Chondrocyte (in vitro differentiated cells): ENCODE results near the gene ZNG1C. TPM values are rescaled to one million over a fixed set of nuclear protein-coding genes. Genes with fewer than 3 reads are reported as not detected.
"Not testable (repeated sequence)": the region's sequence is repeated elsewhere in the genome, so short reads cannot be mapped to it uniquely, and the experiment has no call there.

ENCODE experiments used
- DNase-seq: peaks from one replicate; pipeline ENCODE4 v3.0.0; 2021; ENCODE audit warnings: mixed read lengths, low spot score
- H3K27ac Mint-ChIP-seq: one replicate; pipeline ENCODE4 v1.8.0; 2021; ENCODE audit warnings: mild to moderate bottlenecking, moderate library complexity, mixed read lengths; ENCODE audit not compliant: unreplicated experiment
- H3K27me3 Mint-ChIP-seq: 2 replicates; pipeline ENCODE4 v1.8.0; 2021; ENCODE audit warnings: low read depth, mixed read lengths
- H3K36me3 Mint-ChIP-seq: 2 replicates; pipeline ENCODE4 v1.8.0; 2021; ENCODE audit warnings: low read depth, mixed read lengths
- H3K4me1 Mint-ChIP-seq: 2 replicates; pipeline ENCODE4 v1.8.0; 2021; ENCODE audit warnings: low read depth, mild to moderate bottlenecking, mixed read lengths
- H3K4me3 Mint-ChIP-seq: one replicate; pipeline ENCODE4 v1.8.0; 2021; ENCODE audit warnings: mild to moderate bottlenecking, moderate library complexity, mixed read lengths; ENCODE audit not compliant: unreplicated experiment
- H3K9me3 Mint-ChIP-seq: 2 replicates; pipeline ENCODE4 v1.8.0; 2021; ENCODE audit warnings: low read depth, mixed read lengths
- CTCF ChIP-seq: fragments of 200-600 bp; sonication (generic); IDR thresholded peaks from 2 replicates; pipeline ENCODE4 v1.5.0; 2021; ENCODE audit warnings: antibody characterized with exemption, mild to moderate bottlenecking, moderate library complexity
- total RNA-seq: library from RNA; stranded (reverse); gene quantifications from 3 replicates; pipeline ENCODE4 v1.2.1, GENCODE V29; 2021

The ZNG1C gene
- total RNA-seq, 1 donor from 2014 or later = 23.9 TPM

GRCh38 chr9:68323749-68324148 is 82.0 kb downstream of the ZNG1C start:
- not testable (repeated sequence) for H3K27ac Mint-ChIP-seq, H3K4me3 Mint-ChIP-seq, H3K36me3 Mint-ChIP-seq, H3K9me3 Mint-ChIP-seq, DNase-seq, H3K4me1 Mint-ChIP-seq, H3K27me3 Mint-ChIP-seq

GRCh38 chr9:68324518-68324917 is 82.7 kb downstream of the ZNG1C start:
- not testable (repeated sequence) for H3K4me1 Mint-ChIP-seq, H3K9me3 Mint-ChIP-seq, H3K27ac Mint-ChIP-seq, H3K4me3 Mint-ChIP-seq, H3K27me3 Mint-ChIP-seq, DNase-seq, H3K36me3 Mint-ChIP-seq

GRCh38 chr9:68329106-68329505 is 87.3 kb downstream of the ZNG1C start:
- not testable (repeated sequence) for H3K27me3 Mint-ChIP-seq, H3K27ac Mint-ChIP-seq, H3K9me3 Mint-ChIP-seq, H3K4me1 Mint-ChIP-seq, DNase-seq, H3K36me3 Mint-ChIP-seq, H3K4me3 Mint-ChIP-seq

- H3K4me1 Mint-ChIP-seq, H3K27me3 Mint-ChIP-seq, H3K4me3 Mint-ChIP-seq, H3K36me3 Mint-ChIP-seq, DNase-seq, H3K9me3 Mint-ChIP-seq, H3K27ac Mint-ChIP-seq: not testable (repeated sequence)
Measured at GRCh38 chr9:68330531-68331173, 88.9 kb downstream of the ZNG1C start.

- H3K36me3 Mint-ChIP-seq, H3K27me3 Mint-ChIP-seq, H3K4me1 Mint-ChIP-seq, H3K9me3 Mint-ChIP-seq, H3K27ac Mint-ChIP-seq, H3K4me3 Mint-ChIP-seq, DNase-seq: not testable (repeated sequence)
Measured at GRCh38 chr9:68332122-68332521, 90.3 kb downstream of the ZNG1C start.

GRCh38 chr9:68335935-68336334 is 94.2 kb downstream of the ZNG1C start:
- H3K9me3 Mint-ChIP-seq, DNase-seq, H3K4me3 Mint-ChIP-seq, H3K36me3 Mint-ChIP-seq, H3K27ac Mint-ChIP-seq, H3K4me1 Mint-ChIP-seq: not testable (repeated sequence)
- peaks cover 12% of the 10 kb centered on the region for H3K27me3 Mint-ChIP-seq

GRCh38 chr9:68336639-68337339 is 95.0 kb downstream of the ZNG1C start:
- DNase-seq, H3K27ac Mint-ChIP-seq, H3K9me3 Mint-ChIP-seq, H3K36me3 Mint-ChIP-seq, H3K4me3 Mint-ChIP-seq, H3K4me1 Mint-ChIP-seq: not testable (repeated sequence)
- peaks cover 12% of the 10 kb centered on the region for H3K27me3 Mint-ChIP-seq

GRCh38 chr9:68338000-68338399 is 96.2 kb downstream of the ZNG1C start:
- not testable (repeated sequence) for DNase-seq, H3K4me1 Mint-ChIP-seq, H3K4me3 Mint-ChIP-seq, H3K9me3 Mint-ChIP-seq, H3K36me3 Mint-ChIP-seq, H3K27ac Mint-ChIP-seq
- H3K27me3 Mint-ChIP-seq = peaks cover 10% of the 10 kb centered on the region

- DNase-seq, H3K9me3 Mint-ChIP-seq, H3K27ac Mint-ChIP-seq, H3K36me3 Mint-ChIP-seq, H3K4me3 Mint-ChIP-seq, H3K4me1 Mint-ChIP-seq: not testable (repeated sequence)
- peaks cover 18% of the 10 kb centered on the region for H3K27me3 Mint-ChIP-seq
- TF ChIP-seq CTCF = peak; percentile 60
Measured at GRCh38 chr9:68342265-68343025, 100.7 kb downstream of the ZNG1C start.

- H3K4me3 Mint-ChIP-seq, H3K4me1 Mint-ChIP-seq, H3K36me3 Mint-ChIP-seq, H3K9me3 Mint-ChIP-seq, DNase-seq, H3K27ac Mint-ChIP-seq: not testable (repeated sequence)
- peaks cover 17% of the 10 kb centered on the region for H3K27me3 Mint-ChIP-seq
Measured at GRCh38 chr9:68343242-68343641, 101.5 kb downstream of the ZNG1C start.

- H3K4me3 Mint-ChIP-seq, H3K36me3 Mint-ChIP-seq, DNase-seq, H3K27ac Mint-ChIP-seq, H3K4me1 Mint-ChIP-seq, H3K9me3 Mint-ChIP-seq: not testable (repeated sequence)
- peaks cover 21% of the 10 kb centered on the region for H3K27me3 Mint-ChIP-seq
Measured at GRCh38 chr9:68343992-68344391, 102.2 kb downstream of the ZNG1C start.
